NCI-H2081 treated with DMSO at 0.1 percent for 48 hours (cell line): Measurements from ENCODE around the gene STAT5B.

Experiments
- DNase-seq: peaks from one replicate; lab custom pipeline; 2025; lab: John Stamatoyannopoulos, UW

STAT5B gene

GRCh38 chr17:42179911-42180410, 96.2 kb downstream of the STAT5B start:
- DNase-seq: no peak

GRCh38 chr17:42179335-42179734, 96.9 kb downstream of the STAT5B start:
- DNase-seq: no peak

DNA sequence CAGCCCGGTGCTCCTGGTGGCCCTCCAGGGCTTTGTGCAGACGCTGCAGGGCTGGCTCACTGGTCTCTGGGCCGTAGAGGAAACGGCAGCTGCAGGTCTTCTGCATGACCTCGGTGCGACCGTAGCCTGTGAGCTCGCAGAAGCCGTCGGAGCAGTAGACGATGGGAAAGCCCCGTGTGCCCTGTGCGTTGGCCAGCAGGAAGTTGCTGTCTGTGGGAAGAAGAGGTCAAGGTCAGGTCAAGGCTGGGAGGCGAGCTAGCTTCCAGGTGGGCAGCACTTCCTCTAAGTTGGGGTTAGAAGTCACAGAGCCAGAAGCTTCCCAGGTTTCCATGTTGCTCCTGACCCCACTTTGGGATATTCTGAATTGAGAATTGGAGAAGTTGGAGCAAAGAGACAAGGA, 97.4 kb downstream of the STAT5B start:
- DNase-seq: no peak

DNA sequence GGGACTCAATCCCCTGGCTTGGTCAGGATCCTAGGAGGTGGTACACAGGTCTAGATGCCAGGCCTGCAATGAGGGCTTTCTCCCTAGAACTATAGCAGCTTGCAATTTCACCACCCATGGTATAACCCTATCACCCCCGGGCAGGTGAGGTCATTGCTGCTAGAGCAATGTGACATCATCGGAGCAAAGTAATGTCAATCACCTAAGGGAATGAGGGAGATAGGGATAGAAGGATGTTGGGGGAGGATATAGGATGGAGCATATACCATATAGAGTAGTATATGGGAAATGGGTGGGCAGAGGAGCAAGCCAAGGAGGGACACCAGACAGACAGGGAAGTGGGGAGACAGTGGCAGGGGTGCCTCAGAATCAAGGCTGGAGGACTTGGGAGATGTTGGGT, 98.5 kb downstream of the STAT5B start:
- no peak for DNase-seq

DNA sequence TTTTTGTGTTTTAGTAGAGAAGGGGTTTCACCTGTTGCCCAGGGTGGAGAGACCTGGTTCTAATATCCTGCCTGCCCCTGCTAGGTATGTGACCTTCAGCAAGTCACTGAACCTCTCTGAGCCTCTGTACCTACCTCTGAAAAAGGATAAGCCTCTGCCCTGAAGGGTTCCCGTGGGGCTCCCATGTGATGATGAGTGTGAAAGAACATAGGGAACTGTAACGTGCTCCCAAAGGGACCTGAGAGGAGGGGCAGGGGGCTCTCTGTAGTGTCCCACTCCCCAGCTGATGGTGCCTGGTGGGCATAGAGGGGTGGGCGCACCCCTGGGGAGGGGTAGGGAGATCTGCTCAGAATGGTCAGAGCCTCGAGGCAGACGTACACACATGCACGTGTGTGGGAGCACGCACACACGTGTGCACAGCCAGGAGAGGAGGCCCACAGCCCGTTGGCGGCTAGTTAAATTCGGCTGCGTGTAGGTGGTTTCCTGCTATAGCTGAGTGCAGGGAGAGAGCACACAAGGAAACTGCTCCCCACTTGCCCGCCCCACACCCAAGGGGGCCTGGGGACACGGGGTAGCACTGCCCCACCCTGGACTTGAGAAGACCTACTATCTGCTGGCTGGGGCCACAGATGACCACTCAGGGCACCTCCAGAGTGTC, 101.9 kb downstream of the STAT5B start:
- no peak for DNase-seq

- no peak for DNase-seq
Observed at GRCh38 chr17:42171831-42172230, 104.4 kb downstream of the STAT5B start.

DNA sequence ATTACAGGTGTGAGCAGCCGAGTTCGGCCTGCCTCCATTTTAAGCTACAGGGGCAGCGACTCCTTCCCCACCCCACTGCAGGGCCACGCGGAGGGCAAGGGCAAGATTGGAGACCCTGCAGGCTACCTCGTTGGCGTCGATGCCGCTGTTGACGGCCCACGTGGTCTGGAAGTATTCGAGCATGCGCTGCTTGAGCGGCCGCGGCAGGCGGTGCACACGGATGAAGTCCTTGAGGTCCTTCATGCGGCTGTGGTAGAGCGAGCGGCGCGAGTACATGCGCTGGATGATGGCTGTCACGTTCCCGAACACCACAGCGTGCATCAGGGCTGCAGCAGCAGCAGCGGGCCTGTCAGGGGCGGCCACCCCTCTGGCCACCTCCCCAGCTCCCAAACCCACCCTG, 106.8 kb downstream of the STAT5B start:
- no peak for DNase-seq

DNA sequence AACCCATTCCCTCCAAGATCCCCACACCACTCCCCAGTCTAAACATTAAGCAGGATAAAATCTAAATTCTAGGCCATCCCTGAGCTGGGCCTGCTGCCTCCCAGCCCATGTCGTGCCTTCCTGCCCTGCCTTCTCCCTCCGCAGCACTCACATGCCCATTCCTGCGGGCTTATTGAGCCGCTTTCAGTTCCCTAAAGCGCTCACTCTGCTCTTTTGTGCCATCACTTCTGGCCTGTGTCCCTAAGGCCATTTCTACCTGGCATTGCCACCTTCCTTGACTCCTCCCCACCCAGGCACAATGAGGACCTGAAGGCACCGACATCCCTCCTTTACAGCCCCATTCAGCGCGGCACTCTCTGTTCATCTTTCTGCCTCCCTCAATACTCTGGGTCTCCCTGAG, 108.4 kb downstream of the STAT5B start:
- no peak for DNase-seq

DNA sequence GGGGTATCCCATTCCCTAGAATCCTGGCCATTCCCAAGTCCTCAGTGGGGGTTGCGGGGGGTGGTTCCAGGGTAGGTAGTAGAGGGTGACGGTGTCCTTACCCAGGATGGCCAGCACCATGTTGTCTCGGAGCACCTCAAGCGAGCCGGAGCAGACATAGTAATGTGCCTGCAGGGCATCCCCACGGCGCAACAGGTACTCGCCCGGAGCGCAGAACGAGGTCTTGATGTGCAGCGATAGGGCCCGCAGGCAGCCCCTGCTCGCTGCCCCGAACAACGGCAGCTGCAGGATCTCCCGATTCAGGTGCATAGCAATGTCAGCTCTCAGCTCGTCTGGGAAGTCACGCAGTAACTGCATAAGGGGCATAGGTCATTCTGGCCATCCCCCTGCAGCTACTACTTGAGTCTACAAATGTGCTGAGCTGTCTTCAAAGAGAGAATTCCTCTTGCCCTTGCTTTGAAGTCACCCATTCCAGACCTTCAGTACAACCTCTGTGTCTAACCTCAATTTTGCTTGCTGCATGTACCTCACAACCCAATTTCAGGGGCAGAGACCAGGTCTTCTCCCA, 109.9 kb downstream of the STAT5B start:
- DNase-seq: no peak

DNA sequence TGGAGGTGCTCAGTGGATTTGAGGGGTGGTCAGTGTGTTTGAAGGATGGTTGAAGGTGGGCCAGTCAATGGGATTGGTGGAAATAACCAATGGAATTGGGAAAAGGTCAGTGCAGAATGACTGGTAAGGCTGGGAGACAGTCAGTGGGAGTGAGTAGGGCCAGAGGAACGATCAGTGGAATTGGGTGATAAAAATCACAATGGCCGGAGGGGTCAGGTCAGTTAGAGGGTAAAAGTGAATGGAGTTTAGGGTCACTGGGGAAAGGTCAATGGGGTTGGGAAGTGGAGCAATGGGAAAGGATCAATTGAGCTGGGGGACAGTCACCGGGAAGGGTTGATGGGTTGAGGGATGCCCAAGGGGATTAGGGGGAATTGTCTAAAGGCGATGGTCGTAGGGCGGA, 110.4 kb downstream of the STAT5B start:
- DNase-seq: no peak

DNA sequence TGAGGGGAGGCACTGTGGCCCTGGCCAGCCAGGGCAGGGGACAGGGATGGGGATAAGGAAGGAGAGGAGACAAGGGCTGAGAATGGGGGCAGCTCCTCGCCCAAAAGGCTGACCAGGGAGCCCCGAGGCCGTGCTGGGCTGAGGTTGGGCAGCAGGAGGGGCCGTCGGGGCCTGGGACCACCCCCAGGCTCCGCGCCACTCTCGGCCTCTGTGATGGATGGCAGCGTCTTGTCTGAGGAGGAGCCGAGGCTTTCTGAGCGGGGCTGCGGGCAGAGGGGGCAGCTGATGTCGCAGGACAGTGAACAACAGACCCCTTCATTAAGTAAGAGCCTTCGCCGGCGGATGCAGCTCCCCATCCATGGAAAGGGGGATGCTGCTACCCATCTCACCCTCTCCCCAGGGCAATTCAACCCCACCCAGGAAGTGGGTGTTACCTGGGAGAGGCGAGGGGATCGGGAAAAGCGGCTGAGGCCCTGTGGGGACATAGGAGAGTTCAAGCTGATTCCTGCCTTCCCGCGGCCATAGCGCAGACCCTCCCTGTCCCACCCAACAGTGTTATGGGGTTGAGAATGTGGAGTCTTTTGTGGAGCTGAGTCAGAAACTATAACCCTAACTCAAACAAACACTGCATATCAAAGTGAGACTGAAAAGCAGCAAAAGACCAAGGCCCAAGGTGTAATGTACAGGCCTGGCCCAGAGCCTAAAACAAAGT, 112.3 kb downstream of the STAT5B start:
- no peak for DNase-seq

GRCh38 chr17:42163113-42163512, 113.1 kb downstream of the STAT5B start:
- no peak for DNase-seq

DNA sequence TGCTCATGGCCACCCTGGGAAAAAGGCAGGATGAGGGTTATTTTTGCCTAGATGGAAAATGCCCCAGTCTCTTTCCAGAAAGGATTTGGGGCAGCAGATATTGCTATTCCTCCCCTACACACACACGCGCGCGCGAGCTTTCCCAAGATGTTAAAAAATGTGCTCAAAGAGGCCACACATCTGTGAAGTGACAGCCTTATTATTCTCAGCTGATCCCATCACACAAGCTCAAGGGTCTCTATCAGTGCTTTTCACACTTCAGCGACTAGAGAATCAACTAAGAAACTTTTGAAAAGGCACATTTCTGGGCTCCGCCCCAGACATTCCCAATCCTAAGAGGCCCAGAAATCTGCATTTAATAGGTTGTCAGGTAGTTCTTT, 115.7 kb downstream of the STAT5B start:
- no peak for DNase-seq

DNA sequence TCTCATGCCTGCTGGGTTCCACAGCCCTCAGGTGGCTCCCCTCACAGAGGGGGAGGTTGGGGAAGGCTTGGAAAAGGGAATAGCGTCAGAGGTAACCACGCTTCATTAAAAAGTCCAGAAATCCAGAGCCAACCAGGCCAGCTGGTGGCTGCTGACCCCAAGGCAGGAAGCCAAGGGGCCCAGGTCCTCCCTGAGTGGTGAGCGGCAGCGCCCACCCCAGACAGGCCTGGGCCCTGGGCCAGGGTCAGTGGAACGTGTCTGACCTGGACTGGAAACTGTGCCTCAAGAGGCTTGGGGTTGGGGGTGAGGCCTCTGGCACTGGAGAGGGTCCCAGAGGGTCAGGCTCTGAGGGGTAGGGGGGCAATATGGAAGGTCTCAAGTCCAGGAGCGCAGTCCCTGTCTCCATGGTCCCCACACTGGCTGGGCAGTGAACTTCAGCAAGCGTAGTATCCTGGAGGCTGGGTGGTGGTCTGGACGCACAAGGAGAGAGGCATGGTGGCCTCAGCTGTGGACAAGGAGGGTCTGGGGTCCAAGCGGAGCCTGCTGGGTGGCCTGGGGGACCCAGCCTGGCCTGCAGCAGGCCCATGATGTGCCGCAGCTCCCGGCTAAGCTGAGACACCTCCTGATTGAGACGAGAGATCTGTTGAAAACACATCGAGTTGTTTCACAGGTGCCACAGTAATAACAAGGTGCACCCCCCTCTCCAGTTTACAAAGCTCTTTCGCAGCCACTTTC, 116.2 kb downstream of the STAT5B start:
- DNase-seq: no peak

DNA sequence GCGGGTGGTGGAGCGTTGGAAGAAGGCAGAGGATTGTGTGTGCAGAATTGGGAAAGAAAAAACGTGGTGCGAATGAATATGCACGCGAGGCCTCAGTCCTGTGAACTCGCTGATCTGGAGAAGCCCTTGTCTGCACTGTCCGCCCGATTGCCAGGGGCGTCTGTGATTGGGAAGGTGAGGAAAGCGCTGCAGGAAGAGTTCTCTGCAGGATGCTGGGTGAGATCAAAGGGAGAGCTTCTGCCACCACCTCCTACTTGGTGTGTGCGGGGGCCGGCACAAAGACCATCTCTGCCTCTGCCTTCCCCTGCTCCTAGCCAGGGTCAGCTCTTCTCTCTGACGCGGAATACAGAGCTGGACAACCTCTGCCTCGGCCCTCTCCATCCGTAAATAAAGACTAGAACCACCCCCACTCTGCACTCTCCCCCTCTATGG, 120.6 kb downstream of the STAT5B start:
- no peak for DNase-seq

GRCh38 chr17:42153919-42154742, 122.1 kb downstream of the STAT5B start:
- DNase-seq: no peak
